ENCODE results near the gene ANKRD6.

ANKRD6 gene

GRCh38 chr6:89604653-89605052, 171.7 kb downstream of the ANKRD6 start:
- in situ Hi-C loops (cut with HindIII; ENCODE audit: low sequenced_read_pairs), result no loop called here
- DNase-seq (ENCODE audit: low read depth, low spot score), result no peak
- no peak overlapping the region for H3K4me3 ChIP-seq (ENCODE audit: low read depth, low read length)
- no peak for TF ChIP-seq CTCF (IDR thresholded peaks at IDR 0.05; ENCODE audit: low read depth, low read length)

- no peak for DNase-seq (ENCODE audit: low read depth, low spot score)
- H3K4me3 ChIP-seq (ENCODE audit: low read depth, low read length), result no peak overlapping the region
- in situ Hi-C loops (cut with HindIII; ENCODE audit: low sequenced_read_pairs), result no loop called here
- no peak for TF ChIP-seq CTCF (IDR thresholded peaks at IDR 0.05; ENCODE audit: low read depth, low read length)
Measured at GRCh38 chr6:89605861-89606260, 172.9 kb downstream of the ANKRD6 start.

GRCh38 chr6:89610149-89610642, 177.2 kb downstream of the ANKRD6 start:
- H3K4me3 ChIP-seq (ENCODE audit: low read depth, low read length), result no peak overlapping the region
- TF ChIP-seq CTCF (IDR thresholded peaks at IDR 0.05; ENCODE audit: low read depth, low read length), result peak; percentile 69
- in situ Hi-C loops (cut with HindIII; ENCODE audit: low sequenced_read_pairs), result no loop called here
- DNase-seq (ENCODE audit: low read depth, low spot score), result peak; percentile 15

- in situ Hi-C loops (cut with HindIII; ENCODE audit: low sequenced_read_pairs), result no loop called here
- TF ChIP-seq CTCF (IDR thresholded peaks at IDR 0.05; ENCODE audit: low read depth, low read length), result no peak
- no peak overlapping the region for H3K4me3 ChIP-seq (ENCODE audit: low read depth, low read length)
- peak; percentile 51 for DNase-seq (ENCODE audit: low read depth, low spot score)
Measured at GRCh38 chr6:89611666-89612065, 178.7 kb downstream of the ANKRD6 start.

- DNase-seq (ENCODE audit: low read depth, low spot score), result no peak
- H3K4me3 ChIP-seq (ENCODE audit: low read depth, low read length), result no peak overlapping the region
- no peak for TF ChIP-seq CTCF (IDR thresholded peaks at IDR 0.05; ENCODE audit: low read depth, low read length)
- in situ Hi-C loops (cut with HindIII; ENCODE audit: low sequenced_read_pairs), result no loop called here
Measured at GRCh38 chr6:89612121-89612520, 179.2 kb downstream of the ANKRD6 start.

GRCh38 chr6:89613790-89614189, 180.8 kb downstream of the ANKRD6 start:
- in situ Hi-C loops (cut with HindIII; ENCODE audit: low sequenced_read_pairs), result no loop called here
- no peak for TF ChIP-seq CTCF (IDR thresholded peaks at IDR 0.05; ENCODE audit: low read depth, low read length)
- H3K4me3 ChIP-seq (ENCODE audit: low read depth, low read length), result no peak overlapping the region
- no peak for DNase-seq (ENCODE audit: low read depth, low spot score)

- in situ Hi-C loops (cut with HindIII; ENCODE audit: low sequenced_read_pairs), result no loop called here
- no peak for DNase-seq (ENCODE audit: low read depth, low spot score)
- H3K4me3 ChIP-seq (ENCODE audit: low read depth, low read length), result no peak overlapping the region
- no peak for TF ChIP-seq CTCF (IDR thresholded peaks at IDR 0.05; ENCODE audit: low read depth, low read length)
Measured at GRCh38 chr6:89615882-89616281, 182.9 kb downstream of the ANKRD6 start.

Data from astrocyte of the spinal cord (primary cell).